ENCODE data around the gene NOLC1.

NOLC1 gene

GRCh38 chr10:102211615-102212299 is 59.6 kb downstream of the NOLC1 start:
- DNase-seq: no peak
